ENCODE results near the gene IQSEC1. TPM values are rescaled to one million over a fixed set of nuclear protein-coding genes. Genes with fewer than 3 reads are reported as not detected.

Gene IQSEC1
- total RNA-seq, 2 donors from 2014 or later, result 58.2 to 94.2 TPM

- 86% methylated on average over 7 of the region's 7 CpGs for WGBS
- no peak overlapping the region for H3K27ac ChIP-seq
- no peak for TF ChIP-seq POLR2AphosphoS5 (IDR thresholded peaks at IDR 0.05)
- TF ChIP-seq POLR2A (IDR thresholded peaks at IDR 0.05), result no peak
- no peak for TF ChIP-seq CTCF (IDR thresholded peaks at IDR 0.05)
- intact Hi-C loops (cut with DNase I), result no loop called here
- no peak for DNase-seq (ENCODE audit: low spot score)
- H3K4me3 ChIP-seq, result no peak overlapping the region
- no peaks in the 10 kb centered on the region for H3K9me3 ChIP-seq
- no peaks in the 10 kb centered on the region for H3K36me3 ChIP-seq
- H3K27me3 ChIP-seq (replicated peaks; ENCODE audit: insufficient read depth), result no peaks in the 10 kb centered on the region
- H3K4me1 ChIP-seq (replicated peaks), result no peaks in the 10 kb centered on the region
These were observed 68.9 kb downstream of the IQSEC1 start for GRCh38 chr3:13004376-13004775.

- Histone ChIP-seq H3K27ac (no peak overlapping the region), H3K27me3 (replicated peaks; ENCODE audit: insufficient read depth) (no peaks in the 10 kb centered on the region), H3K4me1 (replicated peaks) (no peaks in the 10 kb centered on the region), H3K9me3 (no peaks in the 10 kb centered on the region), H3K4me3 (no peak overlapping the region), H3K36me3 (no peaks in the 10 kb centered on the region)
- WGBS, result 75% methylated on average over 4 of the region's 4 CpGs
- TF ChIP-seq CTCF (IDR thresholded peaks at IDR 0.05) (no peak), POLR2AphosphoS5 (IDR thresholded peaks at IDR 0.05) (no peak), POLR2A (IDR thresholded peaks at IDR 0.05) (no peak)
- no peak for DNase-seq (ENCODE audit: low spot score)
- intact Hi-C loops (cut with DNase I), result no loop called here
These were observed 69.6 kb downstream of the IQSEC1 start for GRCh38 chr3:13003608-13004007.

GRCh38 chr3:13002398-13003124, 70.7 kb downstream of the IQSEC1 start:
- intact Hi-C loops (cut with DNase I), result no loop called here
- 74% methylated on average over 2 of the region's 2 CpGs for WGBS
- no peak for TF ChIP-seq CTCF (IDR thresholded peaks at IDR 0.05)
- TF ChIP-seq POLR2A (IDR thresholded peaks at IDR 0.05), result no peak
- no peak for TF ChIP-seq POLR2AphosphoS5 (IDR thresholded peaks at IDR 0.05)

GRCh38 chr3:12999147-13000140, 73.8 kb downstream of the IQSEC1 start:
- Histone ChIP-seq H3K4me1 (replicated peaks) (no peaks in the 10 kb centered on the region), H3K36me3 (no peaks in the 10 kb centered on the region), H3K4me3 (no peak overlapping the region), H3K27me3 (replicated peaks; ENCODE audit: insufficient read depth) (no peaks in the 10 kb centered on the region), H3K27ac (no peak overlapping the region), H3K9me3 (no peaks in the 10 kb centered on the region)
- intact Hi-C loops (cut with DNase I), result loop anchor here (5.0 kb wide), 1 partner anchor 132 kb away; no protein-coding TSS in a partner anchor
- peak; percentile 22 for DNase-seq (ENCODE audit: low spot score)
- 68% methylated on average over 14 of the region's 14 CpGs for WGBS
- TF ChIP-seq POLR2A (IDR thresholded peaks at IDR 0.05) (no peak), CTCF (IDR thresholded peaks at IDR 0.05) (no peak), POLR2AphosphoS5 (IDR thresholded peaks at IDR 0.05) (no peak)

More at GRCh38 chr3:13002398-13003124, 70.7 kb downstream of the IQSEC1 start:
- Histone ChIP-seq H3K27ac (no peak overlapping the region), H3K9me3 (no peaks in the 10 kb centered on the region), H3K36me3 (no peaks in the 10 kb centered on the region), H3K27me3 (replicated peaks; ENCODE audit: insufficient read depth) (no peaks in the 10 kb centered on the region), H3K4me3 (no peak overlapping the region), H3K4me1 (replicated peaks) (no peaks in the 10 kb centered on the region)
- DNase-seq (ENCODE audit: low spot score), result no peak

All from prostate gland (tissue), 2 donors.